GM19467 (cell line): ENCODE data around the gene TMEM201.
"Not testable (repeated sequence)": the region's sequence is repeated elsewhere in the genome, so short reads cannot be mapped to it uniquely, and the experiment has no call there.

Experiments
- ATAC-seq: cut with Tn5 transposase; IDR thresholded peaks from one replicate; pipeline ENCODE4 v1.9.1; 2021; ENCODE audit warnings: mild to moderate bottlenecking, moderate library complexity; ENCODE audit not compliant: unreplicated experiment

The TMEM201 gene

DNA sequence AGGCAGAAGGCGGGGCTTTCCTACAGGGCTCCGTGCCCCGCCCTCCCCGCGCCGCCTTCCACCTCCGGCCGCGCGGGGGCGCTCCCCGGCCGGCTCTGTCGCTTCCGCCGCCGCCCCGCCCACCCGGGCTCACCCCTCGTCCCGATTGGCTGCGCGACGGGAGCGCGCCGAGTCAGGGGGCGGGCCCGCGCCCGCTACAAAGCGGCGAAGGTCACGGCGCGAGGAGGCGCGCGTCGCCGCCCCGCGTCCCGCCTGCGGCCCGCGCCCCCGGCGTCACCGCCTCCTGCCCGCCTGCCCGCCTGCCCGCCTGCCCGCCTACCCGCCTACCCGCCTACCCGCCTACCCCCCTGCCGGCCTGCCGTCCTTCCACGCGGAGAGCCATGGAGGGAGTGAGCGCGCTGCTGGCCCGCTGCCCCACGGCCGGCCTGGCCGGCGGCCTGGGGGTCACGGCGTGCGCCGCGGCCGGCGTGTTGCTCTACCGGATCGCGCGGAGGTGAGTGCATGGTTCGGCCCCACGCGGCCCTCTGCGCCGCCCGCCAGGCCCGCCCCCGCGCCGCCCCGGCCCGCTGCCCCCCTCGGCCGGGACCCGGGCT is at the start of gene TMEM201:
Gene TMEM201, plus strand, starts transcription at position 361 of the 593 bp plus-strand sequence. Its CDS starts 20 bp downstream, at position 381.
- peak; percentile 69 for ATAC-seq

DNA sequence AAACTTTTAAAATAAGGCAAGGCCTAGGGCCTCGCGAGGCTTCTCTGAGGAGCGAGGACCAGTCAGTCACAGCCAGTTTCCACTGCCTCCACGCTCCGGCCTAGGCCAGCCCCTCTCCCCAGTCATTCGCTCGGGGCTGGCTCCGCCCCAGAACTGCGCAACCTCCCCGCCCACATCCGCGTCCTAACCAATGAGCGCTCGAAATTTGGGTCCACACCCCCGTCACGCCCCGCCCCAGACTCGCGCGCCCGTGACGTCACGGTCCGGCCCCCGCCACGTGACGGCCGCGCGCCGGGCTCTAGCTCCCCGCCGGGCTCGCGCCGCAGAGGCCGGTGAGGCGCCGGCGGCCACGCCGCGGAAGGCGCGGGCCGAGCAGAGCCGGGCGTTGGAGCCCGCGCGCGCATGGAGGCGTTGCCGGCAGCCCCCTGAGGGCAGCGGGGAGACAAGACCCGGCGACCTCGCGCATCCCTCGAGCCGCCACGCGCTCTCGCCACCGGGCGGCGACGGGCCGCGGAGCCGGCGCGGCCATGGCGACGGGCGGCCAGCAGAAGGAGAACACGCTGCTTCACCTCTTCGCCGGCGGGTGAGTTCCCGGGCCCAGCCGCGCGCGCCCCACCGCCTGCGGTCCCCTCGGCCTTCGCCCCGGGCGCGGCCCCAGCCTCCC is 49.4 kb upstream of the TMEM201 start, which contains the start of gene SLC25A33:
Gene SLC25A33, plus strand, starts transcription at position 301 of the 664 bp plus-strand sequence. Its CDS starts 227 bp downstream, at position 528.
- ATAC-seq, result peak; percentile 93

DNA sequence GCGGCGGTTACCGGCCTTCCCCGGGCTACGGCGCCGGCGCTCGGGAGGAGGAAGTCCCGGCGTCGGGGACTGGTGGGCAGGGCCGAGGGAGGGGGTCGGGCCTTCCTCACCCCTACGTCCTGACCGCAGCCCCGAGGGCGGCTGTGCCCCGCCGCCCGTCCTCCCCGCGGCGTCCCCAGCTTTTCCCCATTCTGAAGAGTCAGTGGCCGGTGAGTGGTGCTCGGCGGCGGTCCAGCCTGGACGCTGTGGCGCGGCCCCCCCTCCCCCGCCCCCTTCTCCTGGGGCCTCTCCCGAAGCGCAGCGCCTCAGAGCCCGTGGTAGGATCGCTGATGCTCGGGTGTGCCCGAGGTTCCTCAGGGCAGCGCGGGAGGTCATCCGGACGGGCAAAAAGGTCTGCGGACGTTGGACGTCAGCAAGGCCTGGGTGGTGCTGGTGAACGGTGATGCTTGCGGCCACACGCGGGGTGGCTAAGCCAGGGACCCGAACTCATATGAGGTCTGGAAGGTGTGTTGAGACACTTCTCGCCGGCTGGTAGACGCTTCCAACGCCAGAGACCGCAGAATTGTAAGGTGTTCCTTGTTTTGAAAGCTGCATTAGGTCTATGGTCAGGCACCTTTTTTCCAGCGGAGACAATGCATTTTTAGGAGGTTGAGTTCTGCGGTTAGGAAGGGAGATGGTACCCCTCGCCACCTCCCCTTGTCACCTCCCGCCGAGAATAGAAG is 48.7 kb upstream of the TMEM201 start:
- ATAC-seq, result peak; percentile 38

DNA sequence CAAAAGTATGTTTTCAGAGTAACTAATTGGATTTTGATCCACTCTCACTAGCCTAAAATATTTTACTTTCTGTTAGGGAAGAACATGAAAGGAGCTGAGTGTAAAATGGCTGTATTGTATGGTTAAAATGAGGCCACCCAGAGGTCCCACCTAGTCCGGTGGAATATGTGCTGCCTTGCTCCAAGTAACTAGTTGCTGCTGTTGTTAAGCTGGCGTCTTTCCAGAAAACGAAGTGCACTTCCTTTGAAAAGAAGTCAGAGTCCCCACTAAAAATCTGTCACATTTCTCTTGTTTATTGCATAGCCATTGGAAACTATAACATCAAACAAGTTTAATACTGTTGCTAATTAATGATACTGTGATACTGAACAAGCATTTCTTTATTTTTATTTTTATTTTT is 46.3 kb upstream of the TMEM201 start:
- no peak for ATAC-seq

DNA sequence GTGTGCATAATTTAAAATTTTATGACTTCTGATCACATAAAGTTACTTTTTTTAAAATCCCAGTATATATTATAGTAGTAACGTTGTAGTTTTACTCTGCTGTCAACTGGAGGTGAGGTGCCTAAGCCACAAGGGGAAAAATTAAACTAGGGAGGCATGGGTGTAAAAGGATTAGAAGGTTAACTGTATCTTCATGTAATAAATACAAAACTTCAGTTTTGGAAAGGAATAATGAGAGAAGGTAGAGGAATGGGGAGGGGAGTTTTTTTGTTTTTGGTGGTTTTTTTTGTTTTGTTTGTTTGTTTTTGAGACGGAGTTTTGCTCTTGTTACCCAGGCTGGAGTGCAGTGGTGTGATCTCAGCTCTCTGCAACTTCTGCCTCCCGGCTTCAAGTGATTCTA is 43.8 kb upstream of the TMEM201 start:
- ATAC-seq, result no peak

DNA sequence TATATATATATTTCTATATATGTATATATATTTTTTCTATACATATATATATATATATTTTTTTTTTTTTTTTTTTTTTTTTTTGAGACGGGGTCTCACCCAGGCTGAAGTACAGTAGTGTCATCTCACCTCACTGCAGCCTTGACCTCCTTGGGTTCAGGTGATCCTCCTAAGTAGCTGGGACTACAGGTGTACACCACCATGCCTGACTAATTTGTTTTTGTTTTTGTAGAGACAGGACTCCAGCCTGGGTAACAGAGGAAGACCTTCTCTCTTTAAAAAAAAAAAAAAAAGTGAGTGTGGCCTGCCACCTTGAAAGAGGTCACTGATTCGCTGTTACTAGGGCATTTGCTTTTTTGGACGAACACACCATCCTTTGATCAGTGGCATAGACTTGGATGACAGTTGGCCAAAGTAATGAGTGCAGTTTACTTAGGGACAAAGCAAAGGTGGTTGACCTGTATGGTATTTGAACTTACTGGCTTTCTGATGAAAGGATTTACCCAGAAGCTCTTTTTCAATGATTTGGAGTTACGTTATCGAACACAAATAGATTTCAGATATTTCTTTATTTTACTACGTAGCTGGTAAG is 38.7 kb upstream of the TMEM201 start:
- no peak for ATAC-seq

GRCh38 chr1:9551984-9552383 is 36.7 kb upstream of the TMEM201 start:
- no peak for ATAC-seq

GRCh38 chr1:9553736-9554144 is 35.0 kb upstream of the TMEM201 start:
- ATAC-seq, result no peak

GRCh38 chr1:9555942-9556341 is 32.8 kb upstream of the TMEM201 start:
- ATAC-seq, result no peak

DNA sequence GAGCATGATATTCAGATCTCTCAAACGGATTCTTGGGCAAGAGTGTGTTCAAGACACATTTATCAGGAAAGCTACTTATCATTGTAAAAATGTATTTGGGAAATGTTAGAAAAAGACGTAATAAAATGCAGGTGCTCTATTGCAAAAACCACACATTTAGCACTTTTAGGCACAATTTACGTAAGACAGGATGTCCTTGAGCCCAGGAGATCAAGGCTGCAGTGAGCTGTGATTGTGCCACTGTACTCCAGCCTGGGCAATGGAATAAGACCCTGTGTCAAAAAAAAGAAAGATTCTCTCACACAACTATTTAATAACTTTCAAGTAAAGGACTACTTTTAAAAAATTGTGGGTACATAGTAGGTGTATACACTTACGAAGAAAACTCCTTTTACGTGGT is 31.1 kb upstream of the TMEM201 start:
- ATAC-seq, result no peak

DNA sequence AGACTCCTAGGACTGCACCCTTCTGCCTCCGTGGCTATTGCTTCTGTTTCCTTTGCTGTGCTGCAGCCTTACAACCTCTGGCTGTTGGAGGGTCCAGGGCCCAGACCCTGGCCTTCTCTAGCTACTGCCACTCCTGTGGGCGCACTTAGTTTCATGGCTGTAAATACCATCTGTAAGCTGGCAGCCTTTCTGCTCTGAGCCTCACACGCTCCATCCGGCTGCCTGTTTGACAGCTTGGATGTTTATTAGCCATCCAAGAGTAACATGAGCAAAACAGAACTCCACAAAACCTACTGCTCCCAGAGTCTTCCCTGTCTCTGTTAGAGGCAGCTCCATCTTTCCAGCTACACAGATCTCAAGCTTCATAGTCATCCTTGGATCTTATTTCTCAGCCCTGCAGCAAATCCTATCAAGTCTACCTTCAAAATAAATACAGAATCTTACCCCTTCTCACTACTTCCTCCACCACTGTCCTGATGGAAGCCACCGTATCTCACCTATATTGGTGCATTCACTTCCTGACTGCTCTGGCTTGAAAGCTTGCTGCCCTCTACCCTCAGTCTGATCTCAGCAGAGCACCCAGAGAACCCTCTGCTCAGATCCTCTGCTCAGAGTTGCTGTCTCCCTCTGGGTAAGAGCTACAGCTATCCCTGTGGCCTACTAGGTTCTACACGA is 30.3 kb upstream of the TMEM201 start:
- ATAC-seq, result no peak

DNA sequence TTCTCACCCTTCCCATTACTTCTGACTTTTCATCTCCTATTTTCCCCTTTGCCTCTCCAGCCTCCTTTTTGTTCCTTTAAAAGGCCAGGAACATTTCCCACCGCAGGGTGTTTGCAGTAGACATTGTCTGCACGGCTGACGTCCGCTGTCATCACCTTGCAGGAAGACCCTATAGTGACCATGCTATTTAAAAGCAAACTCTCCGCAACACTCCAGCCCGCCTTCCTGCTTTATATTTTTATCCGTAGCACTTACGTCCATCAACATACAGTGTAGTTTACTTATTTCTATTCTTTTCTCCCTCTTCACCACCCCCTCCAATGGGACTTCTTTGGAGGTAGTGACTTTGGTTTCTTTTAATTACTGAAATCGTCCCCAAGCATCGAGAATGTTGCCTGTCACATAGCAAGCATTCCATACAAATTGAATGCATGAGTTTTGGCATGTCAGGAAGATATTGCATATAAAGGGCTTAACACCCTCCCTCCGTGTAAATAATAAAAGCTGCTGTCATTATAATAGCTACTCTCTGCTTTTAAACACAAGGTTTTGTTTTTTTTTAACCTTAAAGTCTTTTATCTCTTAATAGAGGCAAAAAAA is 29.7 kb upstream of the TMEM201 start:
- no peak for ATAC-seq

- no peak for ATAC-seq
Observed at GRCh38 chr1:9559673-9560072, 29.0 kb upstream of the TMEM201 start.

- ATAC-seq, result not testable (repeated sequence)
Observed at GRCh38 chr1:9560090-9560489, 28.6 kb upstream of the TMEM201 start.

- no peak for ATAC-seq
Observed at GRCh38 chr1:9561429-9561828, 27.3 kb upstream of the TMEM201 start.

DNA sequence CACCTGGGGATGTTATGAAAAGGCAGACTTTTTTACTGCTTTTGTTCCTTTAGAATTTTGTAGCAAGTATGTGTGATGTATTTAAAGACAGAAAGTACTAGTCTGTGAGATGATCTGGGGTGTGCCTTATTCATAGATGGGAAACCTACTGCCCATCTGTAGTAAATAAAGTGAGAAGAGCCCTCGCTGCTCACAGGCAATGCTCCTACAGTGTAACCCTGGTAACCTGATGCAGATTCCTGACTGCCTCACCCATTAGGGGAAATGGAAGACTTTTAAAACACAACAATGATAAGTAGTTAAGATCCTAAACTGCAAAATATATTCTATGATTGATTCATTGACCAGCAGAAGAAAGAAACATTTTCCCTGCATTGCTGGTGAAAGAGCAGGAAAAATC is 19.4 kb upstream of the TMEM201 start:
- no peak for ATAC-seq

- not testable (repeated sequence) for ATAC-seq
Observed at GRCh38 chr1:9570886-9571529, 17.7 kb upstream of the TMEM201 start.

- ATAC-seq, result no peak
Observed at GRCh38 chr1:9573723-9574122, 15.0 kb upstream of the TMEM201 start.

DNA sequence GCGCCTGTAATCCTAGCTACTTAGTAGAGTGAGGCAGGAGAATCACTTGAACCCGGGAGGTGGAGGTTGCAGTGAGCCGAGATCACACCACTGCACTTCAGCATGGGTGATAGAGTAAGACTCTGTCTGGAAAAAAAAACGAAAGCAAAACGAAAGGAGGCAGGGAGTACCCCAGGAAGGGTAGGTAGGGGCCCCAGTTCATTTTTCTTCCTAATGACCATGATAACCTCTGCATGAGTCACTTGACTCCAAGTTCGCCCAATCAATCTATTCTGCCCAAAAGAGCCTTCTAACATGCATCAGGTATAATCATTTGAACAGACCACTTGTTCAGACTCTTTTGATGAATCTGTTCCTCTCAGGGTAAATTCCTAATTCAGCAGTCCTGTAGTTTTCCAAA is 13.2 kb upstream of the TMEM201 start:
- no peak for ATAC-seq

GRCh38 chr1:9576903-9577302 is 11.8 kb upstream of the TMEM201 start:
- ATAC-seq, result no peak
